ENCODE results near the gene SLC16A7.

SLC16A7 gene

DNA sequence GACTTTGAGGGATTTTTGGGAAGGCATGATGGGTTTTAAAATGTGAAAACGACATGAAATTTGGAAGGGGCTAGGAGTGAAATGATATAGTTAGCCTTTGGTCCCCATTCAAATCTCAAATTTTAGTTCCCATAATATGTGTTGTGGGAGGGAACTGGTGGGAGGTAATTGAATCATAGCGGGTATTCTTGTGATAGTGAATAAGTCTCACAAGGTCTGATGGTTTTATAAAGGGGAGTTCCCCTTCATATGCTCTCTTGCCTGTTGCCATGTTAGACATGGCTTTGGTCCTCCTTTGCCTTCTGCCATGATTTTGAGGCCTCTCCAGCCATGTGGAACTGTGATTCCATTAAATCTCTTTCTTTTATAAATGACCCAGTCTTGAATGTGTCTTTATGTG, 72.8 kb downstream of the SLC16A7 start:
- no peak for DNase-seq (ENCODE audit: low spot score)

DNA sequence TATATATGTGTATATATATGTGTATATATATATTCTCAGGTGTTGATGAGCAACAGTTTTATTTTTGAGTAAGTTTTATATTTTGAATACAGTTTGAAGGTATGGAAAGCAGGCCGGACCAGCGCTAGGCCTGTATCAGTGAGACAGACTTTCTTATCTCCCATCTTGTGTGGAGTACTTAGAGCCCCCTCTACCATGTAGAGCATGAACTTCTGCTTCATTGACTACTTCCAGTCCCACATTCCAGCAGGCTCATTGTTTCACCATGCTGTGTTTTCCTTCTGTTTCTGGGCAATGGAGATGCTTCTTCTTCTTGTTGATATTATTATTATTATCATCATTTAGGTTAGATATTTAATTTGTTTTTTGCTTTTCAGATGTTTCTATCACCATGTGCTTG, 76.4 kb downstream of the SLC16A7 start:
- DNase-seq (ENCODE audit: low spot score) = no peak

DNA sequence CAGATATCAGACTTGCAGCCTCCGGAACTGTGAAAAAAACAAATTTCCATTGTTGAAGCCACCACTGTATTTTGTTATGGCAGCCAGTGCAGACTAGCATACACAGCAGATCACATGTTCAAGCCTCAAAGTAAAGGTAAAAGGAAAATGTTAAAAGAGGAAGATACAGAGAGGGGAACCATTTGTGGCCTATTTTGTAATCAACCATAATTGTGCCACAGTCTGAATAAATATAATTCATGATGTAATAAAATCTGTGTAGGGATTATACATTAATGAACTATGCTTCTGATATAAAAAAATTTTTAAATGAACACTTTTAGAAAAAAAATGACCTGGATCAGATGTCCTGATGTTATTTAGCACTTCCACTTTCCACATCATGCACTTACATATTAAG, 79.6 kb downstream of the SLC16A7 start:
- no peak for DNase-seq (ENCODE audit: low spot score)

DNA sequence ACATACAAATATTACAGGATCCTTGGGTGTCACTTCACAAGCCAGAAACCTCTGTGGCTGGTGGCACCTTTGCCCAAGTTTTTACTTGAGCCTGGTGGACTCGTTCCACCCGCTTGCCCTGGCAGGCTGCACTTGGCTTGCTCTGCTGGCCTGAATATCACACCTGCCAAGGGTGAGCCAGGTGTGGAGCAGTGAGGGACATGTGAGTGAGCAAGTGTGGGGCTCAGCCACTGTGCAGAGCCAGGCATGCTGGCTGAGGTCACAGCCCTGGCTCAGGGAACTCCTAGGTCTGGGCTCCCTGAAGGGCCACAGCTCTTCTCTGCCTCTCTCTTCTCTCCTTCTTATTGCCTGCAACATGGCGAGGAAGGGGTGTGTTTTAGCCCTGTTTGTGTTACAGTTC, 82.0 kb downstream of the SLC16A7 start:
- DNase-seq (ENCODE audit: low spot score) = no peak

DNA sequence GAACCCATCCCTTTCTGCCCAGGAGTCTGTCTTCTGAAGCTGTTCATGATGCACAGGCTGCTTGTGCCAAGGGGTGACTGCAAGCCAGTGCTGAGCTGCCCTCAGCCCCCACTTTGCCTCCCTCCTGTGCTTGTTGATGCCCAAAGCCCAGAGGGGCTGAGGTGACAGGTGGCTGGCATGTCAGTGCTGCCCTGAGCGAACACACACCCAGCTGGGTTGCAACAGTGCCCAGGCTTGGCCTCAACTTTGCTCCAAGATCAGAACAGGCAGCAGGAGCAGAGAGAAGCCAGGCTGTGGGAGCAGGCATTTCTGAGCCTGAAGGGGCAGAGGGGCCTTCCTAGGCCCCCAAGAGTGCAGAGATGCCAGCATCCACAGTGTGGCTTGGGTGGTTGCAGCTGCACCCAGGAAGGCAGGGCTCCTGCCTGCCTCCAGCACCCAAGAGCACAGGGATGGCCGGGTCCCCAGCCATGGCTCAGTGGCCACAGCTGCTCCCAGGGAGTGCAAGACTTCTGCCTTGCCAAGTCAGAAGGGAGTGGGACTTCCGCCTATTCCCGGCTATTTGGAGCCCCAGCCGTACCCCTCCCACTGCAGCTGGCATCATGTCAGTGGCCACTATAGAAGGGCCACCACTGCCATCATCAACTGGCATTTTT, 83.1 kb downstream of the SLC16A7 start:
- DNase-seq (ENCODE audit: low spot score) = no peak

DNA sequence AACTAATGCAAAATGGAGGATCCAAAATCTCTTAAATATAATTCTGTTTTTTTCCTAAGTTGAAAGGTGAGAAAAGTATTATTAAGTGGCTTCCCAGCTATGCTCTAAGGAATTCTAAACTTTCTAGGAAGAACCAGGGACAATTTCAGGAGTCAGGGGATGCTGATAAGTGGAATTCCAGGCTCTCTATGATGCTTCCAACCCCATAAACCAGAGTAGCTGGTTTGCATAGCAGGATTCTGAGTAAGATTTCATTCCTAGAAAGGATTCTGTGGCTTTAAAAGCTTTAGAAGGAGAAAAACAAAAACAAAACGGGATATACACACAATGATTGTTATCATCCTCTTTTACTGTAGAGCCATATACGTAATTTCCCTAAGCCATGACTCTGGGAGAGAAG, 93.9 kb downstream of the SLC16A7 start:
- no peak for DNase-seq (ENCODE audit: low spot score)

DNA sequence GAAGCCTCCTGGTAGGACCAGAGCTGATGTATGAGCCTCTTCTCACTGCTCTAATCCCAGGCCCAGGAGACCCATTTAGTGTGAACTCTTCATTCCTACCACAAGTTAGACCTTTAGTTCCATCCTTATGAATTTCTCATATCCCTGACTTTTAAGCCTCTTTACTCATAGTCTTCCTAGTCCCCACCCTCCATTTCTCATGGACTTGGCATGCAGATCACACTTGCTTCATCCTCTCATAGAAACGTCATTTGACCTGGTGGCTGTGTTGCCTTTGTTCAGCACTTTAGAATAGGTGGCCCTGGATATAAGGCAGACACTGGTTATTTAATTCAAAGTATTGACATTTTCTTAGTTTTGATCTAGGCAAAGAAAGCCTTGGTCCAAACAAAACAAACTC, 99.5 kb downstream of the SLC16A7 start:
- DNase-seq (ENCODE audit: low spot score) = no peak

DNA sequence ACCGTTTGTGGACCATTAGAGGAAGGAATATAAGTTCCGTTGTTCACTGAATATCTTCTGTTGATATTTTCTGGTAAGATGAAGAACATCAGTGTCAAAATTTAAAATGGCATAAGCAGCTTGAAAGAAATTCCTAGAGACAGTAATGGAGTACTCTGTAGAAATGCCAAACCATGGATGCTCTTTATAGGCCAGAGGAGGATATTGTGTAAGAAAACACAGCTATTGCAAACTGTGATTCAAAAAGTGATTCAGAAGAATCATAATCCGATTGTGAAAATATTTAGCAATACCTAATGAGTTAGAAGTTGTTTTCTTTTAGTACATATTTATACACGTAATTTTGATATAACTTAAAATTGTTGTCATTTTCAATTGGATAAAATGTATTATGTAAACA, 102.8 kb downstream of the SLC16A7 start:
- DNase-seq (ENCODE audit: low spot score) = no peak

DNA sequence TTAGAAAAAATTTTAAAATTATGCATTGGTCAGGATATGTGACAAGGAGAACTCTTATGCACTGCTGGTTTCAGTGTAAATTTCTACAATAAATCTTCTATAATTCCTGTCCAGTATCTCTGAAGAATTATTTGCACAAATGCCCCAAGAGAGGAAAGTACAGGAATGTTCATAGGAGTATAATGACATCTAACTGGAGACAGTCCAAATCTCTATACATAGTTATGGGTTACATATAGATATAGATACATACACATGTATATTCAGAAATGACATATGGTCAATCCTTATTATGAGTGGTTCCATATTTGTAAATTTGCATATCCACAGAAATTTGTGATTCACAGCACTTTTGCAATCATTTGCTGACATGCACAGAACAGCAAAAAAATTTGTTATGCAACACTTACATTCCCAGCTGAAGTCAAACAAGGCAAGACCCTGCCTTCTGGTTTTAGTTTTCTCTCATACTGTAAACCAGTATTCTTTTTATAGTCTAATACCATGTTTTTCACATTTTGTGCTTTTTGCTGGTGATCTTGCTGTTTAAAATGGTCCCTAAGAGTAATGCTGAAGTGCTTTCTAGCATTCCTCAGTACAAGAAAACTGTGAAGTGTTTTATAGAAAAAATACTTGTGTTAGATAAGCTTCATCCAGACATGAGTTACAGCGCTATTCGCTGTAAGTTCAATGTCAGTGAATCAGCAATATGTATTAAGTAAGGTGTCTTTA, 103.8 kb downstream of the SLC16A7 start:
- no peak for DNase-seq (ENCODE audit: low spot score)

DNA sequence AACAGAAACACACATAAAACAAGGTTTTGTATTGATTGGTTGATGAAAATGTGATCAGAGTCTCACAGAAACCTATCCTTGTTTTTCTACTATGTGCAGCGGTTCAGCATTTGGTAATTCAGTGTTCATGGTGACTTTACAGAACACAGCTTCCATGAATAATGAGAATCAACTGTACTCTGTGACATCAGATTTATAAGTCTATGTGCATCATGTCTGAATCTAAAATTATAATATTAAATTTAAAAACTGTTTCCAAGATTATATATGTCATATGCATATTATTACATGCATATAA, 104.3 kb downstream of the SLC16A7 start:
- DNase-seq (ENCODE audit: low spot score) = no peak

DNA sequence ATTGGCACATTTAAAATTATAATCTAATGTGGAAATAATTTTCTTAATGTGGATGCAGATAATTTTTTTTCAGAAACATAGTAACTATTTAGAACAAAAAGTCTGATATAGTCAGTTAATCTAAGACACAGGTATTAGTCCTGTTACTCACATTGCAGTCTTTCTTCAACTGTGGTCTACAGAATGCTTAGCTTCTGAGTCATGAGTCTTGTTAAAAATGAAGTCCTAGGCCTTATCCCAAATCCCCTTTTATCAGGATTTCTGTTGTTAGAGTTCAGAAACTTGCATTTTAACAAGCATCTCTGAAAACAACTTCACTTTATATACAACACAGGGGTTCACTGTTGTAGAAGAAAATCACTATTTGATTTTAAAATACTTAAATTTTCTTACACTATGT, 112.2 kb downstream of the SLC16A7 start:
- no peak for DNase-seq (ENCODE audit: low spot score)

DNA sequence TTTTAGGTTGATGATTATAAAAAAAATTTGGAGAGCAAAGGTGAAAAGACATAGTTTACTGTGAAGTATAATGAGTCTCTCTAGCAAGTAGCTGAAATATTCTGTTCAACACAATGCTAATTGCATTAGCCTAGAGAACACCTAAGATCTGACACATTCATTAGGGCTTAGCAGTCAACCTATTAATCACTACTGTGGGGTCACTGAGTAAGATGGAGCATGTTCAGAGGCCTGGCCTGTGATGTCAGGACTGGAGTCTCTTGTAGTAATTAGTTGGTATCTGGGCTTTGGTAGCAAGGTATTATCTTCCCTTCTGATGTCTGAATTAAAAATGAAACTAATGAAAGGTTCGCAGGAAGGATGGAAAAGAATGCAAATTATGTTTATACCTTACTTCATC, 112.7 kb downstream of the SLC16A7 start:
- DNase-seq (ENCODE audit: low spot score) = no peak

DNA sequence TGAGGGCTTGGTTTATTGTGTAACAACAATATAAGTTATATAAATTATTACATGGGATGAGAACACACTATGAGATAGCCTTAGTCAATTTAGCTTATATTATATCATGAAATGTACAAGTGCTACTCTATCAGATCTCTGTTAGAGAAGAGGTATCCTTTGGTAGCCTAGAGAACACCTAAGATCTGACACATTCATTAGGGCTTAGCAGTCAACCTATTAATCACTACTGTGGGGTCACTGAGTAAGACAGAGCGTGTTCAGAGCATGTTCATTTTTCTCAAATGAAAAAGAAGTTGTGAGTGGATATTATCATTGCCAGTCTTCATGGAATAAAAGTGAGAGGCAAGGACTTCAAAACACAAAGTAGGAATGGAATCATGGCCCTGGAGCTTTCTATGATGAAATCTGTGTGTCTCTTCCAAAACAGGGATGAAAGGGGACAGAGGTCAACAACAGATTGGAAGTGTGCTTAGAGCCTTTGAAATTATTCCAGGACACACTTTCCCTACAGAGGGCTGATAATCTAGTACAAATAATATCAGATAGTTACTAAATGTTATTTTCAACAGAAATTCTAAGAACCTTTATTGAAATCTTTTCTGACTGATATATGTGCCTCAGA, 114.3 kb downstream of the SLC16A7 start:
- no peak for DNase-seq (ENCODE audit: low spot score)

DNA sequence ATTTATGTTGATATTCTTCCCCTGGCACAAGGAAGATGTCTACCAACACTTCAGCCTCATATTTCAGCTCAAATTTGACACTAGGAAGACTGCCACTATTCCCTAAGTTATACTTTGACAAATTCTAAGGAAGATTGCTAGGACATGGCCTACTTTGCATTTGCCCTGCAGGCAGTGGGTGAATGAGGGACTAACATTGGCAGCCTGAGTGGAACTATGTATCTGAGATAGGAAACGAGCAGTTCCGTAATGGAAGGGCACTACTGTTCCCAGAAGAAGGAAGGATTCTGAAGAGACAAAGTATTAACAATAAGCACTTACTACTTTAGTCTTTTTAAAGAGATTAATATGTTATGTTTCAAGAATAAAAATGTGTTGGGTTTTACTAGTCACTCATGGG, 115.1 kb downstream of the SLC16A7 start:
- DNase-seq (ENCODE audit: low spot score) = no peak

DNA sequence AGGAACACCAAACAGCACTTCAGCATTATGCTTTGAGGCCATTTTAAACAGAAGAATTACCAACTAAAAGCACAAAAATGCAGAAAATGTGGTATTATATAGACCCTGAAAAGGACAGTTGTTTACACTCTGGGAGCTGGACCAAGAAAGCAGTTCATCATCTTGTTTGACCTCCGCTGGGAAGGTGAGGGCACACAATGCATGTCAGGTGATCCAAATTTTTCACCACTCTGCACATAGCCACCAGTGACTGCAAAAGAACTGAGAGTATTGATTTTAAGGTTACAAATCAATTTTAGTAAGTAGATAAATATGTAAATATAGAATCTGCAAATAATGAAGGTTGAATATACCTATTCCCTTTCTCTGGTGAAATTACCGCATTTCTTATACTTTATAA, 119.6 kb downstream of the SLC16A7 start:
- DNase-seq (ENCODE audit: low spot score) = no peak

DNA sequence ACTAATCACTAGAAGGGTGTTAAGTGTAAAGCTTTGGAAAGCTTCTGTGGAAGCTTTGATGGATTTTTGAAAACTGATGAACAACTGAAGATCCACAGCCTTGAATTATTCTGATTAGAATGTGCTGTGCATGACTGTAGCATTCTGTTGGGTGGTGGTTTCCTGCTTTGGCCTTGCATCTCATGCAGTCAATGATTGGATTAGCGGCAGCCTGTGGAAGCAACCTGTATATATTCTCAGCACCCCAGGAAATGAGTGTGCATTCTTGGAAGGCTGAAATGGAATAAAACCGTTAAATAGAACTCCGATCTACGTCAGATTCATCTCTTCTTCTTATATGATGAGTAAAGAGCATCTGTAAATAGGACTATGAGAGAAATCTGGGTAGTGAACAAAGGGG, 120.2 kb downstream of the SLC16A7 start:
- no peak for DNase-seq (ENCODE audit: low spot score)

DNA sequence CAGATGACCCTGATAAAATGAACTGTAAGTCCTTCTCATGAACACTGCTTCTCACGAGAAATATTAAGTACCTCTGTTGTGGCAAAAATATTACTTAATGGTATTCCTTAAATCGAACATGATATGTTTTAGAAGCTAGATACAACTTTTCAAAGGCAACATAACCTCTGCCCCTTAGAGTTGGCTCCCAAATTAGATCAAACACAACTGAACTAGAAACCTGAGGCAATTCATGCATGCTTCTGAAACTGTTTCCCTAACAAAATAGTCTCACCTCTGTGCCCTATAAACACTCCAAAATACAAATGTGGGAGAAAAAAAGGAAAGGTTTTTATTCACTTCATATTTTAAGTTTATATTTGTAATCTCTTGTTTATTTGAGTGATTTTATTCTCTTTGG, 121.6 kb downstream of the SLC16A7 start:
- DNase-seq (ENCODE audit: low spot score) = no peak

DNA sequence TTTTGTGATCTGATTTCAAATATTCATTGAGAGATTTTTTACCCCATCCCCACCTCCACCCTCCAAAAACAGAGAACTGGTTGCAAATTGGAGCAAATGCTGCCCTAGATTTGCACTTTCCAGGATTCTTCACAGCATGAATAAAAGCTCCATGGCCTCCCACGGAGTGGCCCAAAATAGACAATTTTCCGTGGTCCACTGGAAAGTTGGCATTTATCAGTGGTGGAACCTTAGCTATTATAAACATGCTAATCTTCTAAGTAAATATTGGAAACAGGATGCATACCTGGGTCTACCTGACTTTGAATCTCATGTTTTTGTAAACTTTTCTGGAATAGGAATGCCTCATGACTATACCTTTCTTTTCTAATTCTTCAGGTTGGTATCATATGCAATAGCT, 123.9 kb downstream of the SLC16A7 start:
- no peak for DNase-seq (ENCODE audit: low spot score)

DNA sequence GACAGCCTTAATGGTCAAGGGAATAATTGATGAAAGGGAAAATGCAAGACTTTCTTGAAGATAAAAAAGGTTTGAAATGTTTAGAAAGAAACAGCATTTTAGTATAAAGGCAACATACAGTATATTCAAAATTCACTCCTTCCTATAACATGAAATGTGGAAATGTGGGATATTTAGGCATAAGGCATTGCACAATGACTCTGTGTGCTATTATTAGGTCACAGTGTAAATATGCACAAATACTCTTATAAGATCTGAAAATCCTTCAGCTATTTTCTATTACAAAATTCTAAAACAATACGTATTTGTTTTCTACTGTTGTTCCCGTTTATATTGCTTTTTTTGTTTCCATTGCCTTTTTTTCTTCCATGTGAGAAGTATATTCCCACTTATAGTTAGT, 127.7 kb downstream of the SLC16A7 start:
- no peak for DNase-seq (ENCODE audit: low spot score)

DNA sequence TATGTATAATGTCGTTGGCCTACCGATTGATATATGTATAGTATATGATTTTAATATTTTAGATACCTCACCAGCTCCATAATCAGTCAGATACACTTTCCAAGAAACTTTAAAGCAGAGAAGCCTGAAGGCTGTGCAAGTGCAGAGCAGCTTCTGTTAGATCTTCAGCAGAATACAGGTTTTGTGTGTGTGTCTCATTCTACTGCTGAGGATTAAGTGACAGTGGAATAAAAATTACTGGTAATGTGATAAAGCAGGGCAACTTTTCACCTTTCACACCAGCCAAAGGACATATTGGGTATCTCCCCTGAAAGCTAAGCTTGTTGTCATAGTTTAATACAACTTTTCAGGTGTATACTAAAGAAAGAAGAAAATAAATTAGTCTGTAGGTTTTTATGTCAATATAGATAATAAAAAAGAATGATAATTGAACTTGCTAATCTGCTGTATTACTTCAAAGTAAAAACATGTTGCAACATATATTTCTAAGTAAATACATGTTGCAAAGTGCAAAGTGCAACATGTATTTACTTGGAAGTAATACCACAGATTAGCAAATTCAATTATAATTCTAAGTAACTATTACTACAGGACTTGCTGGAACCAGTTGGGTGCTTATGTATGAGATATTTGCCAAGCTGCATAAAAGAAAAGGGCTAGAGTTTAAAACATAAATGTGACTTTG, 128.3 kb downstream of the SLC16A7 start:
- no peak for DNase-seq (ENCODE audit: low spot score)

DNA sequence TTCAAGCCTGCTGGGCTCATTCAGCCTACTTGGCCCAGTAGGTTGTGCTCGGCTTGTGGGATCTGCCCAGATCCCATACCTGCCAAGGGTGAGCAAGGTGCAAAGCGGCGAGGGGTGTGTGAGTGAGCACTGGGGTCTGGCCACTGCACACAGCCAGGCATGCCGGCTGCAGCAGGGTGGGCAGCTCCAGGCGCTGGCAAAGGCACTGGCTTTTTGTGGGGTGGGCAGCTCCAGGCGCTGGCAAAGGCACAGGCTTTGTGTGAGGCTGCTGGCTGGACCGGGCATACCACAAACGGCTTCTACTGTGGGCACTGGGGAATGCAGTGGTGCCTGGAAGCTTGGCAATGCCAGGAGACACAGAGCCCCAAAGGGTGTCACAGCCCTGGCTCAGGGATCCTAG, 137.4 kb downstream of the SLC16A7 start:
- no peak for DNase-seq (ENCODE audit: low spot score)

DNA sequence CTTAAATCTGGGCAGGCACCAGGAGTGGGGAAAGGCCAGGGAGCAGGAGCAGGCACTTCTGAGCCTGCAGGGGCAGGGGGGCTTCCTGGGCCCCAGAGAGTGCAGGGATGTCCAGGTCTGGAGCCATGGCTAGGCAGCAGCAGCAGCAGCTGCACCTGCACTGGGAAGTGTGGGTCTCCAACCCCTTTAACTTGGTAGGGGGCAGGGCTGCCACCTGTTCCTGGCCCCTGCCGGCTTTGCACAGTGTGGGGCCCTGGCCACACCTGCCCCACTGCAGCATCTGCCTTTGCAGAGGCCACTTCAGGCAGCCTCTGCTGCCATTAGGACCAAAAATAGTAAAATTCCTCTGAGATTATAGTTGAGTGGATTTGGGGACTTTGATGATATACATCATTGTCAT, 138.5 kb downstream of the SLC16A7 start:
- no peak for DNase-seq (ENCODE audit: low spot score)

DNA sequence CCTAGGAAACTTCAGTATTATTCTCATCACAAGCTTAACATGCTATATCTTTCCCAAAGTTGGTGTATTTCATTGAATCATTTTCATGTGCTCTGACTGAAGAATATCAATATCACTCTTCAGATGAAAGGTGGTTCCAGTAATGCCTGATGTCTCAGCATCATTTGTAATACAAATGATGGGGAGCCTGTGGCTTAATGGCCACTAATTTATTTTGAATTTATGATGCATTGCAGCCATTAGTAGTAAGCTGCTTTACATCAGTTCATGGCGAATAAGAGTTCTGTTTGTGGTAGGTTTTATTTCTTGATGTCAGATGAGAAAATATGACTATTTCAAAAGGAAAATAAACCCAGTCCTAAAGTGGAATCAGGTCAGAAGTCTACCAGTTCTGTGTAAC, 139.4 kb downstream of the SLC16A7 start:
- no peak for DNase-seq (ENCODE audit: low spot score)
